H54 (cell line): Measurements from ENCODE around the gene RABL3.
"Not testable (repeated sequence)": the region's sequence is repeated elsewhere in the genome, so short reads cannot be mapped to it uniquely, and the experiment has no call there.

Source experiments
- DNase-seq: peaks from one replicate; pipeline ENCODE4 v3.0.0; 2011; ENCODE audit warnings: low spot score, mixed read lengths; ENCODE audit not compliant: insufficient read length
- FAIRE-seq: peaks from 3 replicates; lab custom pipeline; 2011; peaks lifted over from hg19 to GRCh38; lab: Jason Lieb, UNC
- POLR2A ChIP-seq: IDR thresholded peaks from 2 replicates; pipeline ENCODE4 v1.6.1; 2011; ENCODE audit warnings: low read depth, mild to moderate bottlenecking, low read length

Gene RABL3

GRCh38 chr3:120730576-120731542, 11.5 kb downstream of the RABL3 start:
- no peak for FAIRE-seq
- no peak for TF ChIP-seq POLR2A
- DNase-seq: no peak

GRCh38 chr3:120726791-120727190, 15.5 kb downstream of the RABL3 start:
- no peak for TF ChIP-seq POLR2A
- no peak for FAIRE-seq
- no peak for DNase-seq

GRCh38 chr3:120719167-120719834, 23.0 kb downstream of the RABL3 start:
- not testable (repeated sequence) for DNase-seq, FAIRE-seq

GRCh38 chr3:120713262-120713661, 29.1 kb downstream of the RABL3 start:
- FAIRE-seq: peak; percentile 50
- no peak for TF ChIP-seq POLR2A
- no peak for DNase-seq

- FAIRE-seq: no peak
- no peak for TF ChIP-seq POLR2A
- no peak for DNase-seq
These were observed 31.9 kb downstream of the RABL3 start for GRCh38 chr3:120710369-120710768.

GRCh38 chr3:120708408-120708807, 33.9 kb downstream of the RABL3 start:
- no peak for FAIRE-seq
- TF ChIP-seq POLR2A: no peak
- DNase-seq: no peak

GRCh38 chr3:120706950-120707349, 35.4 kb downstream of the RABL3 start:
- no peak for TF ChIP-seq POLR2A
- FAIRE-seq (no peak), DNase-seq (no peak)

GRCh38 chr3:120705884-120706582, 36.3 kb downstream of the RABL3 start:
- no peak for DNase-seq
- FAIRE-seq: no peak
- no peak for TF ChIP-seq POLR2A

- no peak for FAIRE-seq
These were observed 43.0 kb downstream of the RABL3 start for GRCh38 chr3:120699333-120699732.

GRCh38 chr3:120693439-120694171, 48.7 kb downstream of the RABL3 start:
- FAIRE-seq (peak; percentile 93), DNase-seq (no peak)
- no peak for TF ChIP-seq POLR2A

More at GRCh38 chr3:120699333-120699732, 43.0 kb downstream of the RABL3 start:
- DNase-seq: no peak
- no peak for TF ChIP-seq POLR2A

GRCh38 chr3:120689395-120689794, 52.9 kb downstream of the RABL3 start:
- FAIRE-seq (no peak), DNase-seq (no peak)
- no peak for TF ChIP-seq POLR2A

GRCh38 chr3:120688121-120688520, 54.2 kb downstream of the RABL3 start:
- FAIRE-seq (no peak), DNase-seq (no peak)
- no peak for TF ChIP-seq POLR2A

GRCh38 chr3:120685411-120685810, 56.9 kb downstream of the RABL3 start:
- TF ChIP-seq POLR2A: no peak
- no peak for DNase-seq
- FAIRE-seq: no peak

GRCh38 chr3:120684896-120685295, 57.4 kb downstream of the RABL3 start:
- no peak for FAIRE-seq
- TF ChIP-seq POLR2A: no peak
- no peak for DNase-seq
